Heart right ventricle (tissue), 16 donors: ENCODE measurements around the gene AKNA. TPM values are rescaled to one million over a fixed set of nuclear protein-coding genes. Genes with fewer than 3 reads are reported as not detected.

Experiments used
- ATAC-seq, 8 donors: fragments of 200-7000 bp; cut with Tn5 transposase; one replicate each; pipeline ENCODE4 v1.9.1; 2020; ENCODE audit warnings: mild to moderate bottlenecking in 8 of 8, moderate library complexity in 8 of 8, moderate number of reproducible peaks in 1 of 8
- DNase-seq, 2 donors: peaks; one replicate each; pipeline ENCODE4 v3.0.0-alpha.2; 2020
- H3K27ac ChIP-seq, 10 donors: fragments of 200-600 bp; sonication (generic) in 2 of 10; one replicate each; pipeline versions ENCODE4 v1.5.0 to v1.8.0; 2020 to 2022; ENCODE audit warnings: mild to moderate bottlenecking in 3 of 10
- H3K27me3 ChIP-seq, 7 donors: fragments of 200-600 bp; one replicate each; pipeline ENCODE4 v1.8.0; 2021 to 2022; ENCODE audit warnings: mild to moderate bottlenecking in 2 of 7
- H3K36me3 ChIP-seq, 9 donors: fragments of 200-600 bp; sonication (generic) in 1 of 9; one replicate each; pipeline versions ENCODE4 v1.5.0 to v1.8.0; 2020 to 2022; ENCODE audit warnings: mild to moderate bottlenecking in 2 of 9
- H3K4me1 ChIP-seq, 9 donors: fragments of 200-600 bp; sonication (generic) in 1 of 9; one replicate each; pipeline versions ENCODE4 v1.5.0 to v1.8.0; 2020 to 2022; ENCODE audit warnings: mild to moderate bottlenecking in 4 of 9
- H3K4me3 ChIP-seq, 10 donors: fragments of 200-600 bp; sonication (generic) in 2 of 10; one replicate each; pipeline versions ENCODE4 v1.5.0 to v1.8.0; 2020 to 2022; ENCODE audit warnings: mild to moderate bottlenecking in 7 of 10, moderate library complexity in 2 of 10
- H3K9me3 ChIP-seq, 11 donors: fragments of 200-600 bp in 10 of 11; sonication (generic) in 2 of 11; one replicate each; pipeline versions ENCODE4 v1.5.0 to v1.8.0; 2013 to 2022; ENCODE audit warnings: mild to moderate bottlenecking in 2 of 11, control low read depth in 1 of 11, moderate library complexity in 1 of 11
- WGBS, 2 donors: extraction: QIAGEN DNeasy Blood & Tissue Kit; methylation state at CpG; one replicate each; pipeline ENCODE4 v1.1.7; 2013; ENCODE audit warnings: inconsistent platforms in 1 of 2; 5-methylcytosine and 5-hydroxymethylcytosine counted together
- intact Hi-C, 10 donors: fragments of 100-400 bp; cut with DNase I; formaldehyde crosslinking; loops; one replicate each; pipeline versions ENCODE4 v1.11.1 to v1.14.2; 2022
- polyA plus RNA-seq, 2 donors: library from polyadenylated mRNA; stranded (reverse); fragments of 200-250 nt; gene quantifications; one replicate each; pipeline ENCODE4 v1.2.3, GENCODE V29; 2013
- total RNA-seq, 10 donors: library from RNA; stranded (reverse); fragmentation: NEBNext Ultra II Directional in 3 of 10; extraction: Animal tissue kit (Norgen Biotek cat#: 25700) in 3 of 10; gene quantifications; one replicate each; pipeline versions ENCODE4 v1.2.1 to v1.2.4, GENCODE V29; 2021 to 2023
- TF ChIP-seq, protein P1 (sequence below), 9 donors: fragments of 200-600 bp; sonication (generic) in 2 of 9; IDR thresholded peaks; one replicate each; pipeline versions ENCODE4 v1.5.0 to v1.8.0; 2021 to 2022; ENCODE audit warnings: antibody characterized with exemption in 9 of 9, mild to moderate bottlenecking in 5 of 9, moderate library complexity in 1 of 9
- donor health status: Arrhythmogenic right ventricular cardiomyopathy.
- donor health status: ischemic (EF 13 %, LVEDD 7.1; RV severe dilation, severe dysfunction).
- donor health status: healthy with polysubstance abuse.
- donor health status: DM: no; HTN: yes; CAD: no.
- donor health status: DM: no; HTN: no; CAD: no.
- donor health status: ischemic (EF 25% LVEDD 6.9; RV normal size, moderate dysfunction).
- donor health status: ischemic (EF 25% LVEDD 5.7; RV mildly dilated, moderate dysfunction).
- donor health status: healthy.
- donor health status: DM: yes; HTN: yes; CAD: no.
- donor health status: Ischemic cardiomyopathy.
- donor health status: ischemic (EF 35%, LVEDD 5.7; RV mildly dilated, moderate dysfunction).
- donor health status: nonischemic (EF 11% LVEDD 7.7; RV severe dilation, severe dysfunction).
- donor health status: DM: yes; HTN: yes; CAD: no.
- donor health status: PGD.
- donor health status: ischemic (EF 29% LVEDD 5.4; RV normal size, mild dysfunction).
- donor health status: nonischemic (EF 23%, LVEDD 6.1; RV moderate dilation, normal function).

AKNA gene
- total and polyA plus RNA-seq, 12 donors = 2.7 to 20.5 (median 4.6) TPM

- intact Hi-C loops = loop anchor here in 2 of 10 donors (5.0 to 10.0 kb wide), 2 partner anchors 48 to 189 kb away; partner anchors contain the start of gene ATP6V1G1 (in 1 of the 2)
- H3K4me3 ChIP-seq = no peak overlapping the region
- no peaks in the 10 kb centered on the region for H3K9me3 ChIP-seq
- H3K27me3 ChIP-seq = no peaks in the 10 kb centered on the region
- H3K36me3 ChIP-seq = no peaks in the 10 kb centered on the region
- TF ChIP-seq, protein P1, sequence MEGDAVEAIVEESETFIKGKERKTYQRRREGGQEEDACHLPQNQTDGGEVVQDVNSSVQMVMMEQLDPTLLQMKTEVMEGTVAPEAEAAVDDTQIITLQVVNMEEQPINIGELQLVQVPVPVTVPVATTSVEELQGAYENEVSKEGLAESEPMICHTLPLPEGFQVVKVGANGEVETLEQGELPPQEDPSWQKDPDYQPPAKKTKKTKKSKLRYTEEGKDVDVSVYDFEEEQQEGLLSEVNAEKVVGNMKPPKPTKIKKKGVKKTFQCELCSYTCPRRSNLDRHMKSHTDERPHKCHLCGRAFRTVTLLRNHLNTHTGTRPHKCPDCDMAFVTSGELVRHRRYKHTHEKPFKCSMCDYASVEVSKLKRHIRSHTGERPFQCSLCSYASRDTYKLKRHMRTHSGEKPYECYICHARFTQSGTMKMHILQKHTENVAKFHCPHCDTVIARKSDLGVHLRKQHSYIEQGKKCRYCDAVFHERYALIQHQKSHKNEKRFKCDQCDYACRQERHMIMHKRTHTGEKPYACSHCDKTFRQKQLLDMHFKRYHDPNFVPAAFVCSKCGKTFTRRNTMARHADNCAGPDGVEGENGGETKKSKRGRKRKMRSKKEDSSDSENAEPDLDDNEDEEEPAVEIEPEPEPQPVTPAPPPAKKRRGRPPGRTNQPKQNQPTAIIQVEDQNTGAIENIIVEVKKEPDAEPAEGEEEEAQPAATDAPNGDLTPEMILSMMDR (IDR thresholded peaks at IDR 0.05) = no peak
- H3K27ac ChIP-seq = no peak overlapping the region
- ATAC-seq = no peak
- no peak for DNase-seq
- 96 to 97% methylated on average over 5 of the region's 5 CpGs for WGBS, 2 donors
- H3K4me1 ChIP-seq = peaks cover 8 to 62% (median 38%) of the 10 kb centered on the region in 9 donors
These were observed 8.0 kb upstream of the AKNA start for GRCh38 chr9:114395768-114396167.

GRCh38 chr9:114395334-114395617, 7.5 kb upstream of the AKNA start:
- WGBS, 2 donors = 45 to 50% methylated on average over 5 of the region's 5 CpGs

DNA sequence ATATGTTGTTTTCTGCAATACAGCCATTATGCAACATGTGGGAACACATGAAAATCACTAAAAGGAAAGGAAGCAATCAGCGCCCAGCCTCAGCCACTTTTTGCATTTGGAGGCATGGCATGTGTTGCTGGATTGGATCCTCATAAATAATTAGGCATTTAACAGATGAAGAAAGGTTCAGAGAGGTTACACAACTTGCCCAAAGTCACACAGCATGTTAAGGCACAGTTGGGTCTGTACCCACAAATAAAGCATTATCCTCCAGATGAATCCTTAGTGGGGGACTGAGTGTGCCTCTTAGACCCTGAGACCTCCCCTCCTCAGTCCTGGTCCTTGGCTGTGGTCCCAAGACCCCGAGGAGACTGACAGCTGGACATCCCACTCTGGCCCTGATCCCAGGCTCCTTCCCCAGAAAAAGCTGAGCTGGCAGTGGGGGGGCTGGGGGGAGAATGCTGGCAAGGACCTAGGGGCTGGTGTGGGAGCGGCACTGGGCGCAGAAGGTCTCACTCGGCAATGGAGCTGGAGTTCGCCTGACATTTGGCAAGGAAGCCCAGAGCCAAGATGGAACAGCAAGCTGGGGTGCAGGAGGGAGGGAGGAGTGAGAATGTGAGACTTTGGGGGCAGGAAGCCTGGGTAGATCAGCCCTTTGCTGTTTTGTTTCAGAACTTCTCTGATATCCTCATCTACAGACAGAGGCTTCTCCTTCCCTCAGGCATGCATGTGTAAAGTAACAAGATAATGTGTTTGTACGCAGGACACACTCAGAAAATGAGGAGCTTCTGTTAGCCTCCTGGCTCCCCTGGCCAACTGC, 6.9 kb upstream of the AKNA start:
- no peak overlapping the region for H3K4me3 ChIP-seq
- DNase-seq (no peak), ATAC-seq (no peak)
- H3K9me3 ChIP-seq = no peaks in the 10 kb centered on the region
- H3K27ac ChIP-seq = peak overlapping the region in 2 of 10 donors; percentile 19 to 40
- no peaks in the 10 kb centered on the region for H3K27me3 ChIP-seq
- intact Hi-C loops = loop anchor here in 2 of 10 donors (5.0 to 10.0 kb wide), 2 partner anchors 47 to 190 kb away; partner anchors contain the start of gene ATP6V1G1 (in 1 of the 2)
- WGBS, 2 donors = 54 to 55% methylated on average over 7 of the region's 7 CpGs
- TF ChIP-seq, protein P1 (IDR thresholded peaks at IDR 0.05) = no peak
- H3K36me3 ChIP-seq = no peaks in the 10 kb centered on the region
- H3K4me1 ChIP-seq = peaks cover 8 to 72% (median 48%) of the 10 kb centered on the region in 9 donors

More at GRCh38 chr9:114395334-114395617, 7.5 kb upstream of the AKNA start:
- Histone ChIP-seq H3K9me3 (no peaks in the 10 kb centered on the region), H3K4me1 (peaks cover 8 to 67% (median 43%) of the 10 kb centered on the region in 9 donors), H3K27ac (peak overlapping the region in 1 of 10 donors; percentile 40), H3K36me3 (no peaks in the 10 kb centered on the region), H3K4me3 (no peak overlapping the region), H3K27me3 (no peaks in the 10 kb centered on the region)
- TF ChIP-seq, protein P1 (IDR thresholded peaks at IDR 0.05) = no peak
- DNase-seq (no peak), ATAC-seq (no peak)
- intact Hi-C loops = loop anchor here in 2 of 10 donors (5.0 to 10.0 kb wide), 2 partner anchors 48 to 190 kb away; partner anchors contain the start of gene ATP6V1G1 (in 1 of the 2)

DNA sequence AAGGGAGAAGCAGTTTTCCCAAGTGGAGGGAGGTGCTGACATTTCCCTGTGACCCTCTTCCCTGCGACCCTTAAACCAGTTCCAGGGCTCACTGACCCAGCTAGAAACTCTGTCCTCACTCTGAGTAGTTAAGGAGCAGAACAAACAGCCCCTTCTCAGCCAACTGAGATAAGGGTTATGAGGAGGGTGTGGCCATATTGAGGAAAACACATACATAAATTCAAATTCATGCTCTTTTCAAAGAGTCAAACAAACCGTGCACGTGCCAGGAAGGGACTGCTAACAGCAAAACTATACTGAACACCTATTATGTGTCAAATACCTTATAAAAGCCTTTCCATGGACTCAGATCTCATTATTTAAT, 4.9 kb upstream of the AKNA start:
- 18 to 39% methylated on average over 3 of the region's 3 CpGs for WGBS, 2 donors
- H3K9me3 ChIP-seq = no peaks in the 10 kb centered on the region
- H3K27me3 ChIP-seq = no peaks in the 10 kb centered on the region
- ATAC-seq (peak in 1 of 8 donors; percentile 27), DNase-seq (no peak)
- intact Hi-C loops = loop anchor here in 1 of 10 donors (10.0 kb wide), 1 partner anchor 192 kb away; the partner anchor contains the start of gene ATP6V1G1
- peaks cover 15 to 86% (median 68%) of the 10 kb centered on the region in 9 donors for H3K4me1 ChIP-seq
- H3K36me3 ChIP-seq = no peaks in the 10 kb centered on the region
- TF ChIP-seq, protein P1 (IDR thresholded peaks at IDR 0.05) = no peak
- no peak overlapping the region for H3K4me3 ChIP-seq
- peak overlapping the region in 4 of 10 donors; percentile 16 to 48 (median 30) for H3K27ac ChIP-seq
